Heart left ventricle (tissue), 16 donors: Measurements from ENCODE around the gene ANXA10. TPM values are rescaled to one million over a fixed set of nuclear protein-coding genes. Genes with fewer than 3 reads are reported as not detected.
A peak's percentile ranks its signal among the peaks of the same experiment; 100 is the strongest.

Experiments
- ATAC-seq, 4 donors: fragments of 200-7000 bp; cut with Tn5 transposase; one replicate each; pipeline ENCODE4 v1.9.1; 2020 to 2022; ENCODE audit warnings: moderate library complexity in 4 of 4, mild to moderate bottlenecking in 3 of 4, moderate number of reproducible peaks in 1 of 4
- DNase-seq, 5 donors: peaks; one replicate each; pipeline ENCODE4 v3.0.0-alpha.2; 2020
- H3K27ac ChIP-seq, 12 donors: fragments of 200-600 bp; sonication (generic) in 4 of 12; one replicate each; pipeline versions ENCODE4 v1.5.0 to v1.8.0; 2016 to 2022; ENCODE audit warnings: mild to moderate bottlenecking in 2 of 12
- H3K27me3 ChIP-seq, 9 donors: fragments of 200-600 bp; sonication (generic) in 2 of 9; one replicate each; pipeline versions ENCODE4 v1.5.1 to v1.8.0; 2016 to 2022; ENCODE audit warnings: mild to moderate bottlenecking in 3 of 9
- H3K36me3 ChIP-seq, 9 donors: fragments of 200-600 bp; sonication (generic) in 2 of 9; one replicate each; pipeline versions ENCODE4 v1.5.0 to v1.8.0; 2018 to 2022; ENCODE audit warnings: mild to moderate bottlenecking in 2 of 9
- H3K4me1 ChIP-seq, 12 donors: fragments of 200-600 bp; sonication (generic) in 4 of 12; one replicate each; pipeline versions ENCODE4 v1.5.0 to v1.8.0; 2016 to 2022; ENCODE audit warnings: mild to moderate bottlenecking in 3 of 12
- H3K4me3 ChIP-seq, 12 donors: fragments of 200-600 bp; sonication (generic) in 4 of 12; one replicate each; pipeline versions ENCODE4 v1.5.0 to v1.8.0; 2017 to 2022; ENCODE audit warnings: mild to moderate bottlenecking in 9 of 12, moderate library complexity in 4 of 12
- H3K9me3 ChIP-seq, 12 donors: fragments of 200-600 bp; sonication (generic) in 4 of 12; one replicate each; pipeline versions ENCODE4 v1.5.0 to v1.8.0; 2016 to 2022; ENCODE audit warnings: mild to moderate bottlenecking in 1 of 12
- POLR2A ChIP-seq, 2 donors: fragments of 450-650 bp; IDR thresholded peaks; one replicate each; pipeline ENCODE4 v1.6.1; 2017; ENCODE audit warnings: antibody characterized with exemption in 2 of 2, mild to moderate bottlenecking in 2 of 2, moderate library complexity in 2 of 2
- WGBS, 4 donors: extraction: QIAGEN DNeasy Blood & Tissue Kit in 2 of 4; methylation state at CpG; one replicate each; pipeline versions ENCODE4 v1.1.5 to v1.1.7; 2013 to 2018; 5-methylcytosine and 5-hydroxymethylcytosine counted together
- intact Hi-C, 10 donors: fragments of 100-400 bp; cut with DNase I; formaldehyde crosslinking; loops; one replicate each; pipeline versions ENCODE4 v1.11.1 to v1.14.2; 2022
- polyA plus RNA-seq, 2 donors: library from polyadenylated mRNA; stranded (reverse); fragments of 200-250 nt; gene quantifications; one replicate each; pipeline ENCODE4 v1.2.3, GENCODE V29; 2013
- total RNA-seq, 9 donors: library from RNA; depleted of rRNA in 2 of 9; stranded (reverse); fragments of >200 nt in 2 of 9; fragmentation: NEBNext Ultra II Directional in 3 of 9; extraction: Animal tissue kit (Norgen Biotek cat#: 25700) in 3 of 9; gene quantifications; one replicate each; pipeline versions ENCODE4 v1.1.0 to v1.2.4, GENCODE V29; 2016 to 2023
- TF ChIP-seq, protein P1 (sequence below), 12 donors: fragments of 200-600 bp; sonication (generic) in 4 of 12; IDR thresholded peaks; one replicate each; pipeline versions ENCODE4 v1.5.0 to v1.8.0; 2018 to 2022; ENCODE audit warnings: antibody characterized with exemption in 12 of 12, mild to moderate bottlenecking in 5 of 12
- donor health status: ischemic (EF 13 %, LVEDD 7.1; RV severe dilation, severe dysfunction).
- donor health status: healthy with polysubstance abuse.
- donor health status: DM: no; HTN: yes; CAD: no.
- donor health status: DM: no; HTN: no; CAD: no.
- donor health status: ischemic (EF 25% LVEDD 6.9; RV normal size, moderate dysfunction).
- donor health status: ischemic (EF 25% LVEDD 5.7; RV mildly dilated, moderate dysfunction).
- donor health status: healthy.
- donor health status: DM: yes; HTN: yes; CAD: no.
- donor health status: ischemic (EF 35%, LVEDD 5.7; RV mildly dilated, moderate dysfunction).
- donor health status: nonischemic (EF 11% LVEDD 7.7; RV severe dilation, severe dysfunction).
- donor health status: DM: yes; HTN: yes; CAD: no.
- donor health status: PGD.
- donor health status: ischemic (EF 29% LVEDD 5.4; RV normal size, mild dysfunction).
- donor health status: nonischemic (EF 23%, LVEDD 6.1; RV moderate dilation, normal function).

ANXA10 gene
- total and polyA plus RNA-seq, 11 donors: not detected

DNA sequence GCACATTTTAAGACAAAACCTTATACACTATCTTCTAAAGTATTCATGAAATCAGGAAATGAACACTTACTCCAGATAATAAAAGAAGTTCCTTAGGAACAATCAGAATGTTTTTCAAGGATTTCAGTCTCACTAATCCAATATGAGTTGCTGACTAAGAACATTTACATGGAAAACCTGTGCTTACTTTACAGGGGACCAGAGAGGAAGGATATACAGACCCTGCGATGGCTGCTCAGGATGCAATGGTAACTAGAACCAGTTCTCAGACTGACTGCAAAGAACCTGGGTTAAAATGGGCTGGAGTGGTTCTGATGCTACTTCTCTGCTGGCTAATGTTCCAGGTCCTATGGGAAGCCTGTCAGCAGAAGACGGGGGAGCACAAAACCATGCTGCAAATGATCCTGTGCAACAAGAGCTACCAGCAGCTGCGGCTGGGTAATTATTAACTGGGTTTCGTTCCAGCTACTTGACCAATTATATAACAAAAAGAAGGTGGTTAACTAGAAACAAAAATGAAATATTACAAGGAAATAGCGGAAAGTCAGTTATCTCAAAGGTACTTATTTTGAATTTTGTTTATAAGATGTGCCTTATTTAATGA is 85.3 kb downstream of the ANXA10 start:
- intact Hi-C loops: no loop called here
- WGBS, 4 donors: 92 to 95% (median 94%) methylated on average over 5 of the region's 5 CpGs

DNA sequence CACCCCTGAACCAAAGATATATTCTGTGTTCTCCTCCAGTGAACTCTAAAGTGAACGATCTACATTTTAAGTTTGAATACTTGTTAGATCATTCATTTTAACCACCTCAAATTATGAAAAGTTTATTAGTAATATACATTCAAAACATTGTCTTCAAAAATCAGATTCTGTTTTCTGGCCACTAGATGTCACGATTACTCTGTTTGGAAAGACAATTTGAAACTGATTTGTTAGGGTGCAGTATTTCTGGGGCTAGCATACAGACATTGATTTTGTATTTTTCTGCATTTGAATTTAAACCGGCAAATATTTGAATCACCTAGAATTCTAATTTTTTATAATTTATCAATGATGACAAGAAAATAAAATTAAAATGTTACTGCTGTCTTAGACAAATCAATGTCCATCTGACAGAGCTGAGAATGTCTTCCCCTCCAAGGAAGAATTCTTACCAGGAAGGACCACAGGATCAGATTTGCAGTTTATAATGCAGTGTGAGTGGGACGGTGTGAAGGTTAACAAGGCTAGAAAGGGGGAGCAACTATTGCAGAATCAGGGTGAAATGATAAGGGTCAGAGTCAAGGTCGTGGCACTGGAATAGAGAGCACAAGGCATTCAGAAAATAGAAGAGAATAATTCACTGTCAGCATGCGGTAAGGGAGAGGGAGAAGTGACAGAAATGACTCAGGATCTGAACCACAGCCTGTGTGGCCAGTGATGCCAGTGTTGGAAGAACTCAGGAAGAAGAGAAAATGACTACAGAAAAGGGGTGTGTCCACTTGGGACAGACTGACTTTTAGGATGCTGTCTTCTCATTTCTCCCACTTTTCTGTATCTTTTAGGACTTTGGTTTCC is 91.6 kb downstream of the ANXA10 start:
- ATAC-seq: peak; percentile 32 to 52 (median 42)
- Histone ChIP-seq H3K9me3 (no peaks in the 10 kb centered on the region), H3K4me1 (peaks cover 0 to 5% (median 0%) of the 10 kb centered on the region in 12 donors), H3K27ac (peak overlapping the region in 4 of 12 donors; percentile 21 to 58 (median 33)), H3K27me3 (no peaks in the 10 kb centered on the region), H3K36me3 (no peaks in the 10 kb centered on the region), H3K4me3 (no peak overlapping the region)
- no peak for DNase-seq
- intact Hi-C loops: loop anchor here in 2 of 10 donors (10.0 kb wide), 2 partner anchors 331 to 741 kb away; no protein-coding TSS in a partner anchor
- WGBS, 4 donors: 19 to 25% (median 24%) methylated on average over 6 of the region's 6 CpGs
- no peak for TF ChIP-seq POLR2A (IDR thresholded peaks at IDR 0.05)
- TF ChIP-seq, protein P1, sequence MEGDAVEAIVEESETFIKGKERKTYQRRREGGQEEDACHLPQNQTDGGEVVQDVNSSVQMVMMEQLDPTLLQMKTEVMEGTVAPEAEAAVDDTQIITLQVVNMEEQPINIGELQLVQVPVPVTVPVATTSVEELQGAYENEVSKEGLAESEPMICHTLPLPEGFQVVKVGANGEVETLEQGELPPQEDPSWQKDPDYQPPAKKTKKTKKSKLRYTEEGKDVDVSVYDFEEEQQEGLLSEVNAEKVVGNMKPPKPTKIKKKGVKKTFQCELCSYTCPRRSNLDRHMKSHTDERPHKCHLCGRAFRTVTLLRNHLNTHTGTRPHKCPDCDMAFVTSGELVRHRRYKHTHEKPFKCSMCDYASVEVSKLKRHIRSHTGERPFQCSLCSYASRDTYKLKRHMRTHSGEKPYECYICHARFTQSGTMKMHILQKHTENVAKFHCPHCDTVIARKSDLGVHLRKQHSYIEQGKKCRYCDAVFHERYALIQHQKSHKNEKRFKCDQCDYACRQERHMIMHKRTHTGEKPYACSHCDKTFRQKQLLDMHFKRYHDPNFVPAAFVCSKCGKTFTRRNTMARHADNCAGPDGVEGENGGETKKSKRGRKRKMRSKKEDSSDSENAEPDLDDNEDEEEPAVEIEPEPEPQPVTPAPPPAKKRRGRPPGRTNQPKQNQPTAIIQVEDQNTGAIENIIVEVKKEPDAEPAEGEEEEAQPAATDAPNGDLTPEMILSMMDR (IDR thresholded peaks at IDR 0.05): peak; percentile 36 to 67 (median 48)

More for the DNA sequence above, 85.3 kb downstream of the ANXA10 start:
- no peak for ATAC-seq
- Histone ChIP-seq H3K4me1 (no peaks in the 10 kb centered on the region), H3K36me3 (no peaks in the 10 kb centered on the region), H3K9me3 (no peaks in the 10 kb centered on the region), H3K27ac (no peak overlapping the region), H3K27me3 (no peaks in the 10 kb centered on the region), H3K4me3 (no peak overlapping the region)
- TF ChIP-seq, protein P1 (IDR thresholded peaks at IDR 0.05): no peak
- TF ChIP-seq POLR2A (IDR thresholded peaks at IDR 0.05): no peak
- DNase-seq: no peak

DNA sequence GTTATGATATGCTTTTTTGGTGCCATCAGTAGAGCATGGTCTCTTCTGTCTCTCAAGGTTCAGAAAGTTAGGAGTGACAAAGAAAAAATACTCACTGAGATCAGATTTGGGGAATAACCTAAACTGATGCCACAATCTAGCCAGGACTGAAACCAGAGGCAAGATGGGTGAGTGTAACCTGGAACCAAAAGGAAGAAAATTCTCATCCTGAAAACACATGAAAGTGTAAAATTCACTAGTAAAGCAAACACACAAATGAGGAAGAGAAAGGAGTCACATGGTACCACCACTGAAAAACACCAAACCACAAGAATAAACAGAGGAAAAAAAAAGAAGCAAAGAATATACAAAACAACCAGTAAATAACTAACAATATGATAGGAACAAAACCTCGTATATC is 96.4 kb downstream of the ANXA10 start:
- no peak for ATAC-seq
- WGBS, 4 donors: 66 to 86% (median 83%) methylated on average over 1 of the region's 1 CpG
- intact Hi-C loops: loop anchor here in 2 of 10 donors (10.0 kb wide), 2 partner anchors 326 to 736 kb away; no protein-coding TSS in a partner anchor
- Histone ChIP-seq H3K4me1 (peaks cover 0 to 5% (median 0%) of the 10 kb centered on the region in 12 donors), H3K27me3 (no peaks in the 10 kb centered on the region), H3K9me3 (peaks cover 0 to 4% (median 0%) of the 10 kb centered on the region in 12 donors), H3K36me3 (no peaks in the 10 kb centered on the region), H3K27ac (no peak overlapping the region), H3K4me3 (no peak overlapping the region)
- no peak for DNase-seq
- no peak for TF ChIP-seq POLR2A (IDR thresholded peaks at IDR 0.05)
- TF ChIP-seq, protein P1 (IDR thresholded peaks at IDR 0.05): no peak

DNA sequence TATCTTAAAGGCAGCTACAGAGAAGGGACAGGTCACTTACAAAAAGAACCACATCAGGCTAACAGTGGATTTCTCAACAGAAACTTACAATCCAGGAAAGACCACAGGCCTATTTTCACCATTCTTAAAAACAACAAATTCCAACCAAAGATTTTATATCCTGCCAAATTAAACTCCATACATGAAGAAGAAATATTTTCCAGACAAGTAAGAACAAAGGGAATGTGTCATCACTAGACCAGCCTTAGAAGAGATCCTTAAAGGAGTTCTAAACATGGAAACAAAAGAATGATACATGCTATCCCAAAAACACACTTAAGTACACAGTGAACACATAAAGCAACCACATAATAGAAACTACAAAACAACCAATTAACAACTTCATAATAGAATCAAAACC is 105.6 kb downstream of the ANXA10 start:
- no peaks in the 10 kb centered on the region for H3K4me1 ChIP-seq
- no peak overlapping the region for H3K27ac ChIP-seq
- TF ChIP-seq, protein P1 (IDR thresholded peaks at IDR 0.05): no peak
- TF ChIP-seq POLR2A (IDR thresholded peaks at IDR 0.05): no peak
- DNase-seq (no peak), ATAC-seq (no peak)
- H3K36me3 ChIP-seq: no peaks in the 10 kb centered on the region
- H3K9me3 ChIP-seq: peaks cover 0 to 16% (median under 1%) of the 10 kb centered on the region in 12 donors
- H3K4me3 ChIP-seq: no peak overlapping the region
- H3K27me3 ChIP-seq: no peaks in the 10 kb centered on the region
- intact Hi-C loops: no loop called here
